Esophagus mucosa (tissue), 1 donor: ENCODE data around the gene PSMD8. TPM values are rescaled to one million over a fixed set of nuclear protein-coding genes. Genes with fewer than 3 reads are reported as not detected.
"Not testable (repeated sequence)": the region's sequence is repeated elsewhere in the genome, so short reads cannot be mapped to it uniquely, and the experiment has no call there.

Source experiments
- ATAC-seq: fragments of 200-7000 bp; cut with Tn5 transposase; one replicate; pipeline ENCODE4 v1.9.1; 2020
- total RNA-seq: library from RNA; stranded (reverse); gene quantifications from one replicate; pipeline ENCODE4 v1.2.4, GENCODE V29; 2023
- donor health status: DM: yes; HTN: yes; CAD: no.

Gene PSMD8
- total RNA-seq = 154 TPM

GRCh38 chr19:38374332-38375097 lies at the start of gene PSMD8:
PSMD8 (plus strand) TSS chr19:38374571; CDS start chr19:38374602, 31 bp downstream.
- ATAC-seq = peak; percentile 98

- no peak for ATAC-seq
Observed at GRCh38 chr19:38326591-38326990, 47.8 kb upstream of the PSMD8 start.

- ATAC-seq = no peak
Observed at GRCh38 chr19:38329651-38330050, 44.7 kb upstream of the PSMD8 start.

DNA sequence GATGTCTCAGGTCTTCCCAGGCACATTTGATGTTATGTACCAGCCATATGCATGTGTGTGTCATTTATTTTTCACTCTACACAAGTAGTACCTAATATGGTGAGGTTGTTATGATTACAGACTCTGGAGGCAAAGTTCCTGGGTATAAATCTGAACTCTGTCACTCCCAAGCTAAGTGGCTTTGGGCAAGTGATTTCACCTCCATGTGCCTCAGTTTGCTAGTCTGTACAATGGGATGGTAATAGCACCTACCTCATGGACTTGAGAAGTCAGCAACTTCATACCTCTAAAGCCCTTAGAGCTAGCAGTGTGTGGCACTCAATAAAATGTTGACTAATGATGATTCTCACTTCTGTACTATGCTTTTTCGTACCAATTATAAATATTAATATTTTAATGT lies 42.6 kb upstream of the PSMD8 start:
- ATAC-seq = no peak

- ATAC-seq = no peak
Observed at GRCh38 chr19:38333245-38333644, 41.1 kb upstream of the PSMD8 start.

- ATAC-seq = peak; percentile 82
Observed at GRCh38 chr19:38335949-38336637, 38.3 kb upstream of the PSMD8 start.

DNA sequence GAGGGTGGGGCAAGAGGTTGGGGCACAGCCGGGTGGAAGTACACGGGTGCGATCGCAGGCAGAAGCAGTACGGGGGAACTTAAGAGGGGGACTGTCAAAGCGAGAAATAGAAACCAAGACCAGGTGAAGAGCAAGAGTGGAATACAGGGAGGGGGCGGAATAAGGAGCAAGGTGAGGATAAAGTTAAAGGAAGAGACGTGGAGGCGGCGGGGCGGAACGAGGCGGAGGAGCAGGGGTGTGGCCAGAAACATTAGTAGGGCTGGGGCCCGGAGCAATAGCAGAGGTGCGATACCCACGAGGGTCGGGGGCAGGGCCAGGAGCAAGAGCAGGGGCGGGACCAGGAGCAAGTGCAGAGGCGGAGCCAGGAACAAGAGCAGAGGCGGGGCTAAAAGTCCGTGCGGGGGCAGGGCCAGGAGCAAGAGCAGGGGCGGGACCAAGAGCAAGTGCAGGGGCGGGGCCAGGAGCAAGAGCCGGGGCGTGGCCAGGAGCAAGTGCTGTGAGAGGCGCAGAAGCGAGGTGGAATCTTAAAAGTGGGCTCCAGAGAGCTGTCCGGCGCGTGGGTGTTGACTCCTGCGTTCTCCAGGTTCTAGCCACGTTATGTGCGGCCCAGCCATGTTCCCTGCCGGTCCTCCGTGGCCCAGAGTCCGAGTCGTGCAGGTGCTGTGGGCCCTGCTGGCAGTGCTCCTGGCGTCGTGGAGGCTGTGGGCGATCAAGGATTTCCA lies 37.6 kb upstream of the PSMD8 start:
- ATAC-seq = peak; percentile 85

GRCh38 chr19:38337360-38337653 lies 37.1 kb upstream of the PSMD8 start:
- ATAC-seq = no peak

- ATAC-seq = not testable (repeated sequence)
Observed at GRCh38 chr19:38339011-38339410, 35.4 kb upstream of the PSMD8 start.

DNA sequence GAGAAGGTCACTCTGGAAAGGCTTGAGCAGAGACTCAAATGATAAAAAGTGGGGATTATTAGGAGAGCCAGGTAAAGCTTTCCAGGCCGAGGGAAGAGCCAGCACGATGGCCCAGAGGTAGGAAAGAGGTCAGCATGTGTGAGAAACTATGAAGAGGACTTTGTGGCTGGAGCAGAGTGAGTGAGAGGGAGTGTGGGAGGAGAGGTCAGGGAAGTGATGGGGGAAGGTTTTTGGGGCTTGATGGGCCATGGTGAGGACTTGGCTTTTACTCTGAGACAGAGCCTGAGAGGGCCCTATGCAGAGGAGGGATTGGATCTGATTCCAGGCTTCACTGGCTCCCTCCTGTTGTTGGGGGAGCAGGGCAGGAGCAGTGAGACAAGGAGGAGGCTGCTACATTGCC lies 33.4 kb upstream of the PSMD8 start:
- no peak for ATAC-seq

GRCh38 chr19:38346837-38347236 lies 27.5 kb upstream of the PSMD8 start:
- ATAC-seq = no peak

DNA sequence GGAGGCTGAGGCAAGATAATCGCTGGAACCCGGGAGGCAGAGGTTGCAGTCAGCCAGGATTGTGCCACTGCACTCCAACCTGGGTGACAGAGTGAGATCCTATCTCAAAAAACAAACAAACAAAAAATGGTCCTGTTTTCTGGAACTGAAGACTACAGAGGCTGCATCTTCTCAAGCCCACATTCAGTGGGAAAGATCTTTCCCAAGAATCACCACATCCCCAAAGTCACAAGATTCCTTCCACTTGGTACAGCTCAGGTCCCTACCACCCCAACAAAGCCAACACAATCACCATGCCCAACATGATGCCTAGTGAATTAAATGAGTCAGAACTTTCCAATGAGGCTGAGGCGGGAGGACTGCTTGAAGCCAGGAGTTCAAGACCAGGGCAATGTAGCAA lies 23.5 kb upstream of the PSMD8 start:
- ATAC-seq = no peak

DNA sequence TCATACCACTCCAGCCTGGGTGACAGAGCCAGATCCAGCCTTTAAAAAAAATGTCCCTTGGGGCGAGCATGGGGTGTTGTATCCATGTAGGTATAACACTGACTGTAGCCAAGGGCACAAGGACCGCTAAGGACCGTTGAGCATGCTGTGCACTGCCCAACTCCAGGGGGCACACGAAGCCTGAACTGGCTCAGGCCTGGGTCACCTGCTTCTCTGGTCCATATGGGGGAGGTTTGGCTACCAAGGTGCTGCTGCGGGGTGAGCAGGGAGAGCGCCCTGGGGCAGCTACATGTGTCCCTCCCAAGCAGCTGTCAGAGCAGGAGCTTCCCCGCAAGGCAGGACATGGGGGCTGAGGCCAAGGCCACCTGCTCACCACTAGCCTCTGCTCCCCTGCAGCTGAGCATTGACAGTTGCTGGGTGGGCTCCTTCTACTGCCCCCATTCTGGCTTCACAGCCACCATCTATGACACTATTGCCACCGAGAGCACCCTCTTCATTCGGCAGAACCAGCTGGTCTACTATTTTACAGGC lies 22.4 kb upstream of the PSMD8 start:
- peak; percentile 6 for ATAC-seq

GRCh38 chr19:38352611-38353010 lies 21.8 kb upstream of the PSMD8 start:
- no peak for ATAC-seq

GRCh38 chr19:38355728-38356725 lies 18.3 kb upstream of the PSMD8 start:
- ATAC-seq = no peak

DNA sequence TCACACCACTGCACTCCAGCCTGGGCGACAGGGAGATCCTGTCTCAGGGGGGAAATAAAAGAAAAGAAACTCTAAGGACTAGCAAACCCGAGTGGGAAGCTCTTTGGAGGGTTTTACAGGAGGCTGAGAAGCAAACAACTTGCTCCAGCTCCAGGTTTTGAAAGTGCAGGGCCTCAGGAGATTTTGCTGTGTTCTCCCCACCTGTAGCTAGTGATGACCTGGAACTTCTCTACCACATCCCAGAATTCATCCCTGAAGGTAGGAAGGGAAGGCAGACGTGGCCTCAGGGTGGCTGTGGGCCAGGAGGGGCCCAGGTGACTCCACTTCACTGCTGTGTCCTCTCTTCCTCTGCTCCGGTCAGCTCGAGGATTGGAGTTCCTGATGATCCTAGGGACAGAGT lies 16.3 kb upstream of the PSMD8 start:
- no peak for ATAC-seq

DNA sequence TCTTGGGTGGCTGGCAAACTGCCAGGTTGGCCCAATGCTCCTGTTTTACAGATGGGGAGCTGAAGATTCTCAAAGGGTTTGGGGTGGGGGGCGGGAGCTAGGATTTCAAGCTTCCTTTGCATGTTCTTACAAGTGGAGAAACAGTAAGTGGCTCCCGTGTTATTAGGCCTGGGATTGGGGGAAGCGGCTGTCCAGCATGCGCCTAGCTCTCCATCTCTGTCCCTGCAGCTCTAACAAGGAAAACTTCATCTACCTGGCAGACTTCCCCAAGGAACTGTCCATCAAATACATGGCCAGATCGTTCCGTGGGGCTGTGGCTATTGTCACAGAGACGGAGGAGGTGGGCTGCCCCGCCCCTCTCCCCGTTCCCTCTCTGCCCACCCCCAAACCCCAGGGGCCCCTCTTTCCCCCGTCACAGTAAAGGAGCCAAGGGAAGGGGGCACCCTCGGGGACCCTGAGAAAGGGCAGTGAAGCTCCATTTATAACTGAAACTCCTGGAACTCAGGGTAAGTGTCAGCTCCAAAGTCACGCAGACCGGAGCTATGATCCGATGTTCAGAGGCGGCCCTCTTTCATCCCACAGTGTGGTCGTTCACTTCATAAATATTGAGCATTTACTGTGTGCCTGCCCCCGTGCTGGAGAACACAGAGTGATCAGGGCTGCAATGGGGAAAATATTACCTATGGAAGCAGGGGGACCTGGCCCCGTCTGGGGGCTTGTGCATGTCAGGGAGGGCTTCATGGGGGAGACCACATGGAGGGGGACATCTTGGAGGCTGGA lies 14.9 kb upstream of the PSMD8 start:
- ATAC-seq = no peak

GRCh38 chr19:38360351-38360750 lies 14.0 kb upstream of the PSMD8 start:
- ATAC-seq = no peak

GRCh38 chr19:38360839-38361631 lies 13.3 kb upstream of the PSMD8 start:
- ATAC-seq = no peak

DNA sequence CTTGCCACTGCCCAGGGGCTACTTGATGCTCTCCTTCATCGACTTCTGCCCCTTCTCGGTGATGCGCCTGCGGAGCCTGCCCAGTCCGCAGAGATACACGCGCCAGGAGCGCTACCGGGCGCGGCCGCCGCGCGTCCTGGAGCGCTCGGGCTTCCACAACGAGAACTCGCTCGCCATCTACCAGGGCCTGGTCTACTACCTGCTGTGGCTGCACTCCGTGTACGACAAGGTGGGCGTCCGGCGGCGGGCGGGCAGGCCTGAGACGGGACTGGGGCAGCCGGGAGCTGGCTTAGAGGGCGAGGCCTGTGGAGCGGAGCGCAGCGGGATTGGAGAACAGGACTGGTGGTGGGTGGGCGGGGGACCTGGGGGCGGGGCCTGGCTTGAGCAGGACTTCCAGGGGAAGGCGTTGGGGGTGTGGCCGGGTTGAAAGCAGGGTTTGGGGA lies 12.7 kb upstream of the PSMD8 start:
- peak; percentile 76 for ATAC-seq
